ENCODE measurements around the gene MAP6. TPM values are rescaled to one million over a fixed set of nuclear protein-coding genes. Genes with fewer than 3 reads are reported as not detected.
A peak's percentile ranks its signal among the peaks of the same experiment; 100 is the strongest.

MAP6 gene
- total and polyA plus RNA-seq, 2 of the 13 experiments (the other 11 are each of a cell fraction or from before 2014, with no cell fraction given) = 0.04 TPM; not detected in 1

DNA sequence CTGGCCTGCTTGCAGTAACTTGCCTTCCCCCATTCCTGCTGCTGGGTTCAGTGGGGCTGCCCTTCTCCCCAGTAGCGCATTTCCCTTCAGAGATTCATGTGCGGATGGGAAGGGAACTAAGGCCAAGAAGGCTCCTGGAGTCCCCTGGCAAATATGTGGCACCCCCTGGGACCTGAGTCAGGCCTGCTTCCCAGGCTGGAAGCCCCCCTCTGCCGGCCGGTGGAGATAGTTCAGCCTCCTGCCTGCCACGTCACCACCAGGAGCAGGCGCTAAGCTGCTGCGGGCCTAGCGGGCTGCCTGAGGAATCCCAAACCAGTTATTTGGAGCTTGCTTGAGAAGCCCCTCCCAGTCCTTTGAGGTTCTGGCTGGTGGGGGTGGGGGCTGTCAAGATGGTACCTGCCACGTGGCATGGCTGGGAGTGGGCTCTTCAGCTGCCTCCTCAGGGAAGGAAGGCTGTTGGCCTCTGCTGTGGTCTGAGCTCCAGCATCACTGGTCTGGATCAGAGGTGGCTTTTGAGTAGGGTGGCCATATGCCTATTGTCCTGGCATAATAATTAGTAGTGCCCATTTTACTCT lies 104.8 kb downstream of the MAP6 start:
- intact Hi-C loops (cut with micrococcal nuclease; ENCODE audit: unreplicated experiment) (no loop called here), in situ Hi-C loops (cut with HindIII; ENCODE audit: extremely low pct_ligation_motif_present, low pct_unique_long_range_greater_than_20kb) (no loop called here)
- BruUV-seq (replicated peaks) = no TSS peak
- peaks cover 34% of the 10 kb centered on the region for H3K79me2 ChIP-seq (ENCODE audit: insufficient read depth, low read length)
- H2AFZ ChIP-seq (ENCODE audit: low read length) = no peak overlapping the region
- ATAC-seq = peak; percentile 38
- H3K9me3 ChIP-seq (ENCODE audit: low read length) = no peaks in the 10 kb centered on the region
- no peaks in the 10 kb centered on the region for H4K20me1 ChIP-seq (ENCODE audit: insufficient read depth, low read length)
- no peak for FAIRE-seq
- ChIA-PET POLR2A (interaction anchor here (1.4 kb wide), 1 partner anchor 164 kb away, joined by 5 read pairs; no protein-coding TSS in a partner anchor), CTCF (ENCODE audit: low intra/inter-chr PET ratio, low total read pairs) (interaction anchor here (1.3 kb wide), 1 partner anchor 17 kb away, joined by 7 read pairs; no protein-coding TSS in a partner anchor)
- H3K4me1 ChIP-seq (ENCODE audit: insufficient read depth, low read length) = peaks cover 60% of the 10 kb centered on the region
- peak overlapping the region; percentile 90 for H3K4me2 ChIP-seq (ENCODE audit: low read depth, low read length)
- peak; percentile 45 for DNase-seq (ENCODE audit: low spot score)
- WGBS (ENCODE audit: low lambda C conversion rate) = 0% methylated on average over 2 of the region's 9 CpGs
- peak overlapping the region; percentile 69 for H3K27ac ChIP-seq (ENCODE audit: extremely low read length, insufficient read depth, low read length)
- H3K27me3 ChIP-seq (ENCODE audit: control insufficient read depth in 1 of 2, insufficient read depth in 2 of 2, low read length in 2 of 2) = no peaks in the 10 kb centered on the region; a peak in 1 of 5 replicates
- peak overlapping the region; percentile 83 for H3K9ac ChIP-seq (ENCODE audit: insufficient read depth, low read depth, low read length)
- H3K36me3 ChIP-seq (replicated peaks in 1 of 2; ENCODE audit: control insufficient read depth in 1 of 2, insufficient read depth in 2 of 2, low read length in 2 of 2) = peaks cover 11 to 16% of the 10 kb centered on the region in 2 experiments
- peak overlapping the region; percentile 69 to 91 (median 90); a peak in 5 of 6 replicates for H3K4me3 ChIP-seq (replicated peaks in 1 of 3; ENCODE audit: insufficient read depth in 1 of 3, low read depth in 2 of 3, low read length in 3 of 3)
- TF ChIP-seq CEBPB (IDR thresholded peaks at IDR 0.05; ENCODE audit: borderline replicate concordance, low read depth, low read length) = no peak
- no peak for TF ChIP-seq FOXK2 (IDR thresholded peaks at IDR 0.05)
- TF ChIP-seq ZBTB7A (CRISPR knock-in tag; IDR thresholded peaks at IDR 0.05) = 0 out of 2 replicates have a peak, but pooled peaks have one; percentile 23
- TF ChIP-seq, protein P1, sequence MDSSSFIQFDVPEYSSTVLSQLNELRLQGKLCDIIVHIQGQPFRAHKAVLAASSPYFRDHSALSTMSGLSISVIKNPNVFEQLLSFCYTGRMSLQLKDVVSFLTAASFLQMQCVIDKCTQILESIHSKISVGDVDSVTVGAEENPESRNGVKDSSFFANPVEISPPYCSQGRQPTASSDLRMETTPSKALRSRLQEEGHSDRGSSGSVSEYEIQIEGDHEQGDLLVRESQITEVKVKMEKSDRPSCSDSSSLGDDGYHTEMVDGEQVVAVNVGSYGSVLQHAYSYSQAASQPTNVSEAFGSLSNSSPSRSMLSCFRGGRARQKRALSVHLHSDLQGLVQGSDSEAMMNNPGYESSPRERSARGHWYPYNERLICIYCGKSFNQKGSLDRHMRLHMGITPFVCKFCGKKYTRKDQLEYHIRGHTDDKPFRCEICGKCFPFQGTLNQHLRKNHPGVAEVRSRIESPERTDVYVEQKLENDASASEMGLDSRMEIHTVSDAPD (CRISPR knock-in tag; IDR thresholded peaks at IDR 0.05) = no peak
- no peak for TF ChIP-seq ZNF232 (CRISPR knock-in tag; IDR thresholded peaks at IDR 0.05; ENCODE audit: borderline replicate concordance)
- TF ChIP-seq RBM22 (optimal IDR thresholded peaks at IDR 0.05; ENCODE audit: low read length) = no peak
- TF ChIP-seq, protein P2, sequence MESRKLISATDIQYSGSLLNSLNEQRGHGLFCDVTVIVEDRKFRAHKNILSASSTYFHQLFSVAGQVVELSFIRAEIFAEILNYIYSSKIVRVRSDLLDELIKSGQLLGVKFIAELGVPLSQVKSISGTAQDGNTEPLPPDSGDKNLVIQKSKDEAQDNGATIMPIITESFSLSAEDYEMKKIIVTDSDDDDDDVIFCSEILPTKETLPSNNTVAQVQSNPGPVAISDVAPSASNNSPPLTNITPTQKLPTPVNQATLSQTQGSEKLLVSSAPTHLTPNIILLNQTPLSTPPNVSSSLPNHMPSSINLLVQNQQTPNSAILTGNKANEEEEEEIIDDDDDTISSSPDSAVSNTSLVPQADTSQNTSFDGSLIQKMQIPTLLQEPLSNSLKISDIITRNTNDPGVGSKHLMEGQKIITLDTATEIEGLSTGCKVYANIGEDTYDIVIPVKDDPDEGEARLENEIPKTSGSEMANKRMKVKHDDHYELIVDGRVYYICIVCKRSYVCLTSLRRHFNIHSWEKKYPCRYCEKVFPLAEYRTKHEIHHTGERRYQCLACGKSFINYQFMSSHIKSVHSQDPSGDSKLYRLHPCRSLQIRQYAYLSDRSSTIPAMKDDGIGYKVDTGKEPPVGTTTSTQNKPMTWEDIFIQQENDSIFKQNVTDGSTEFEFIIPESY (CRISPR knock-in tag; IDR thresholded peaks at IDR 0.05) = peak; percentile 95
- no peak for TF ChIP-seq ZSCAN31 (CRISPR knock-in tag; IDR thresholded peaks at IDR 0.05; ENCODE audit: low read depth)
- TF ChIP-seq PTBP1 (IDR thresholded peaks at IDR 0.05; ENCODE audit: low read depth, low read length, poor library complexity, severe bottlenecking) = no peak
- TF ChIP-seq NFE2L1 (CRISPR knock-in tag; IDR thresholded peaks at IDR 0.05; ENCODE audit: borderline replicate concordance) = no peak
- TF ChIP-seq, protein P3, sequence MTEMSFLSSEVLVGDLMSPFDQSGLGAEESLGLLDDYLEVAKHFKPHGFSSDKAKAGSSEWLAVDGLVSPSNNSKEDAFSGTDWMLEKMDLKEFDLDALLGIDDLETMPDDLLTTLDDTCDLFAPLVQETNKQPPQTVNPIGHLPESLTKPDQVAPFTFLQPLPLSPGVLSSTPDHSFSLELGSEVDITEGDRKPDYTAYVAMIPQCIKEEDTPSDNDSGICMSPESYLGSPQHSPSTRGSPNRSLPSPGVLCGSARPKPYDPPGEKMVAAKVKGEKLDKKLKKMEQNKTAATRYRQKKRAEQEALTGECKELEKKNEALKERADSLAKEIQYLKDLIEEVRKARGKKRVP (CRISPR knock-in tag; IDR thresholded peaks at IDR 0.05) = no peak
- TF ChIP-seq, protein P4, sequence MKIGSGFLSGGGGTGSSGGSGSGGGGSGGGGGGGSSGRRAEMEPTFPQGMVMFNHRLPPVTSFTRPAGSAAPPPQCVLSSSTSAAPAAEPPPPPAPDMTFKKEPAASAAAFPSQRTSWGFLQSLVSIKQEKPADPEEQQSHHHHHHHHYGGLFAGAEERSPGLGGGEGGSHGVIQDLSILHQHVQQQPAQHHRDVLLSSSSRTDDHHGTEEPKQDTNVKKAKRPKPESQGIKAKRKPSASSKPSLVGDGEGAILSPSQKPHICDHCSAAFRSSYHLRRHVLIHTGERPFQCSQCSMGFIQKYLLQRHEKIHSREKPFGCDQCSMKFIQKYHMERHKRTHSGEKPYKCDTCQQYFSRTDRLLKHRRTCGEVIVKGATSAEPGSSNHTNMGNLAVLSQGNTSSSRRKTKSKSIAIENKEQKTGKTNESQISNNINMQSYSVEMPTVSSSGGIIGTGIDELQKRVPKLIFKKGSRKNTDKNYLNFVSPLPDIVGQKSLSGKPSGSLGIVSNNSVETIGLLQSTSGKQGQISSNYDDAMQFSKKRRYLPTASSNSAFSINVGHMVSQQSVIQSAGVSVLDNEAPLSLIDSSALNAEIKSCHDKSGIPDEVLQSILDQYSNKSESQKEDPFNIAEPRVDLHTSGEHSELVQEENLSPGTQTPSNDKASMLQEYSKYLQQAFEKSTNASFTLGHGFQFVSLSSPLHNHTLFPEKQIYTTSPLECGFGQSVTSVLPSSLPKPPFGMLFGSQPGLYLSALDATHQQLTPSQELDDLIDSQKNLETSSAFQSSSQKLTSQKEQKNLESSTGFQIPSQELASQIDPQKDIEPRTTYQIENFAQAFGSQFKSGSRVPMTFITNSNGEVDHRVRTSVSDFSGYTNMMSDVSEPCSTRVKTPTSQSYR (CRISPR knock-in tag; IDR thresholded peaks at IDR 0.05; ENCODE audit: borderline replicate concordance) = 0 out of 2 replicates have a peak, but pooled peaks have one; percentile 14
- no peak for TF ChIP-seq SOX5 (CRISPR knock-in tag; IDR thresholded peaks at IDR 0.05; ENCODE audit: borderline replicate concordance)
- TF ChIP-seq ATRX (CRISPR knock-in tag; IDR thresholded peaks at IDR 0.05; ENCODE audit: borderline replicate concordance) = no peak
- TF ChIP-seq ZNF501 (CRISPR knock-in tag; IDR thresholded peaks at IDR 0.05) = no peak
- TF ChIP-seq PRPF4 (IDR thresholded peaks at IDR 0.05; ENCODE audit: low read depth, low read length, poor library complexity, severe bottlenecking) = no peak
- TF ChIP-seq CREM (IDR thresholded peaks at IDR 0.05) = peak; percentile 40; the same call in 1 of the 2 replicates
- TF ChIP-seq CREM (CRISPR knock-in tag; IDR thresholded peaks at IDR 0.05) = no peak
